SK-N-MC (cell line): ENCODE results near the gene ARL6IP6.

Experiments used
- DNase-seq: peaks from one replicate; pipeline ENCODE4 v3.0.0-alpha.2; 2011; ENCODE audit warnings: low read depth, low spot score
- H3K27ac ChIP-seq: fragments of 200-600 bp; sonication (generic); 2 replicates; pipeline ENCODE4 v1.5.1; 2016; ENCODE audit warnings: mixed run types
- H3K36me3 ChIP-seq: fragments of 200-600 bp; sonication (generic); 2 replicates; pipeline ENCODE4 v1.6.1; 2017; ENCODE audit warnings: antibody characterized with exemption, low read length, mixed read lengths; ENCODE audit not compliant: insufficient read depth
- H3K4me3 ChIP-seq: fragments of 200-600 bp; sonication (generic); 2 replicates; pipeline ENCODE4 v1.5.1; 2016
- H3K9ac ChIP-seq: fragments of 200-600 bp; sonication (generic); 2 replicates; pipeline ENCODE4 v1.8.0; 2017; ENCODE audit warnings: mixed run types, mixed read lengths; ENCODE audit not compliant: insufficient read length
- H3K9me3 ChIP-seq: fragments of 200-600 bp; sonication (generic); 2 replicates; pipeline ENCODE4 v1.6.1; 2017; ENCODE audit warnings: low read depth, mild to moderate bottlenecking, antibody characterized with exemption, low read length, moderate library complexity, mixed read lengths
- EZH2 ChIP-seq: fragments of 200-600 bp; sonication (generic); IDR thresholded peaks from one replicate; pipeline ENCODE4 v1.6.1; 2017; ENCODE audit warnings: antibody characterized with exemption
- FOXP2 ChIP-seq: optimal IDR thresholded peaks from 2 replicates; pipeline ENCODE3; 2011; ENCODE audit warnings: mild to moderate bottlenecking, moderate library complexity; ENCODE audit not compliant: insufficient read depth; ENCODE audit errors: extremely low read length, control extremely low read depth
- POLR2AphosphoS5 ChIP-seq: IDR thresholded peaks from 2 replicates; pipeline ENCODE4 v1.6.1; 2012; ENCODE audit warnings: mild to moderate bottlenecking, low read depth, low read length, borderline replicate concordance

The ARL6IP6 gene

GRCh38 chr2:152718076-152718908 is at the start of gene ARL6IP6:
ARL6IP6 (plus strand) TSS chr2:152718620; CDS start chr2:152718625, 5 bp downstream.
- Histone ChIP-seq H3K36me3 (peaks cover 49% of the 10 kb centered on the region), H3K27ac (peak within 1 kb of the TSS; percentile 94)
- peak; percentile 60 for DNase-seq

GRCh38 chr2:152674334-152674733 is 44.1 kb upstream of the ARL6IP6 start:
- Histone ChIP-seq H3K9ac (no peak overlapping the region), H3K36me3 (peaks cover 93% of the 10 kb centered on the region), H3K4me3 (no peak overlapping the region), H3K9me3 (no peaks in the 10 kb centered on the region), H3K27ac (no peak overlapping the region)
- DNase-seq, result no peak
- TF ChIP-seq EZH2, result no peak
- TF ChIP-seq POLR2AphosphoS5, result no peak
- TF ChIP-seq FOXP2, result no peak

More at GRCh38 chr2:152718076-152718908, at the start of gene ARL6IP6:
- peak within 1 kb of the TSS; percentile 98 for H3K4me3 ChIP-seq
- TF ChIP-seq EZH2, result no peak
- peak; percentile 92 for TF ChIP-seq POLR2AphosphoS5
- H3K9ac ChIP-seq, result peak within 1 kb of the TSS; percentile 94
- H3K9me3 ChIP-seq, result no peaks in the 10 kb centered on the region

DNA sequence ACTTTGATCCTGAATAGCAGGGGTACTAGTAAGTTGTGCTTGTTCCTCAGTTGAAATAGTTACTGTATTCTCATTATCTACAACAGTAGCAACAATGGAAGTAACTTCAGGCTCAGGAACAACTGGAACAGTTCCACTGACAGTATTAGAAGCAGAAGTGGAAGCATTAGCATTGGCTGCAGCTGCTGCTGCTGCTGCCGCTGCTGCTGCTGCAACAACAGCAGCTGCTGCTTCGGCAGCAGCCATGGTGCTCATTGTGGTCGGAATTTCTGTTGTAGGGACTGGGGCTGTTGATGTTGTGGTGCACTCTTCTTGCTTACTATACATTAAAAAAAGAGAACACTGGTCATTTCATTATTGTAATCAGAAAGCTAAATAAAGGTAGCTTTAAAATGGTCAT is 42.0 kb upstream of the ARL6IP6 start:
- no peak for TF ChIP-seq EZH2
- TF ChIP-seq POLR2AphosphoS5, result no peak
- TF ChIP-seq FOXP2, result no peak
- Histone ChIP-seq H3K9me3 (no peaks in the 10 kb centered on the region), H3K4me3 (no peak overlapping the region), H3K27ac (no peak overlapping the region), H3K36me3 (peaks cover 95% of the 10 kb centered on the region), H3K9ac (no peak overlapping the region)
- no peak for DNase-seq

- H3K9me3 ChIP-seq, result no peaks in the 10 kb centered on the region
- no peak overlapping the region for H3K27ac ChIP-seq
- peaks cover 92% of the 10 kb centered on the region for H3K36me3 ChIP-seq
- DNase-seq, result no peak
- H3K4me3 ChIP-seq, result no peak overlapping the region
- TF ChIP-seq POLR2AphosphoS5 (no peak), EZH2 (no peak), FOXP2 (no peak)
- no peak overlapping the region for H3K9ac ChIP-seq
Measured at GRCh38 chr2:152678808-152679207, 39.6 kb upstream of the ARL6IP6 start.

- no peak for TF ChIP-seq EZH2
- no peak for TF ChIP-seq POLR2AphosphoS5
- TF ChIP-seq FOXP2, result no peak
- H3K9ac ChIP-seq, result no peak overlapping the region
- no peak overlapping the region for H3K4me3 ChIP-seq
- no peaks in the 10 kb centered on the region for H3K9me3 ChIP-seq
- no peak overlapping the region for H3K27ac ChIP-seq
- no peak for DNase-seq
- H3K36me3 ChIP-seq, result peaks cover 75% of the 10 kb centered on the region
Measured at GRCh38 chr2:152682663-152683062, 35.8 kb upstream of the ARL6IP6 start.

DNA sequence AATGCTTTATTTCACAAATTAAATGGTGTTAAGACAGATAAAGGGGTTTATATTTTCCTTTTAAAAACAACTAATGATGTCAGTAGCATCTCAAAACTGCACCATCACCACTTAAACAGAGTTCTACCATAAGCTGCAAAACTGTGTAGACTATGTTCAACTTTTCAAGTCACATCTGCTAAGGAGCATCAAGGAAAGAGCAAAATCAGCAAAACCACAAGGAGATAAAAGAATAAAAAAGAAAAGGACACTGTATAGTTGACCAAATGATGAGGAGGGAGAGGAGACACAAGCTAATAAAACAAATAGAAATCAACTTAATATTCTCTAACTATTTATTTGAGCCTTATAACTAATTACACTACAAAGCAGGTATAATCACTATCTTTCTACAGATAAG is 35.0 kb upstream of the ARL6IP6 start:
- Histone ChIP-seq H3K9me3 (no peaks in the 10 kb centered on the region), H3K27ac (no peak overlapping the region), H3K36me3 (peaks cover 75% of the 10 kb centered on the region), H3K4me3 (no peak overlapping the region), H3K9ac (no peak overlapping the region)
- DNase-seq, result no peak
- TF ChIP-seq FOXP2 (no peak), EZH2 (no peak), POLR2AphosphoS5 (no peak)

GRCh38 chr2:152686321-152686720 is 32.1 kb upstream of the ARL6IP6 start:
- Histone ChIP-seq H3K36me3 (peaks cover 58% of the 10 kb centered on the region), H3K4me3 (no peak overlapping the region), H3K27ac (peak overlapping the region; percentile 27; the same call in 1 of the 2 replicates), H3K9ac (no peak overlapping the region), H3K9me3 (no peaks in the 10 kb centered on the region)
- TF ChIP-seq POLR2AphosphoS5 (no peak), EZH2 (no peak), FOXP2 (no peak)
- DNase-seq, result no peak

GRCh38 chr2:152693033-152693432 is 25.4 kb upstream of the ARL6IP6 start:
- Histone ChIP-seq H3K36me3 (peaks cover 43% of the 10 kb centered on the region), H3K9me3 (no peaks in the 10 kb centered on the region), H3K9ac (no peak overlapping the region), H3K27ac (no peak overlapping the region), H3K4me3 (no peak overlapping the region)
- no peak for DNase-seq
- TF ChIP-seq FOXP2 (no peak), POLR2AphosphoS5 (no peak), EZH2 (no peak)

GRCh38 chr2:152694161-152694661 is 24.2 kb upstream of the ARL6IP6 start:
- Histone ChIP-seq H3K9ac (no peak overlapping the region), H3K27ac (no peak overlapping the region), H3K36me3 (peaks cover 36% of the 10 kb centered on the region), H3K4me3 (no peak overlapping the region), H3K9me3 (no peaks in the 10 kb centered on the region)
- no peak for DNase-seq
- TF ChIP-seq POLR2AphosphoS5 (no peak), FOXP2 (no peak), EZH2 (no peak)
